Measurements from ENCODE around the gene PPP1R3F.

PPP1R3F gene

GRCh38 chrX:49250578-49250977 lies 19.0 kb upstream of the PPP1R3F start:
- Histone ChIP-seq H3K27ac (no peak overlapping the region), H3K27me3 (ENCODE audit: control insufficient read depth, insufficient read depth, low read length) (no peaks in the 10 kb centered on the region), H2AFZ (no peak overlapping the region), H3K79me2 (no peaks in the 10 kb centered on the region), H3K9me3 (ENCODE audit: control insufficient read depth, low read length) (no peaks in the 10 kb centered on the region), H3K4me2 (ENCODE audit: low read length) (no peak overlapping the region), H3K4me1 (no peaks in the 10 kb centered on the region), H3K36me3 (ENCODE audit: control insufficient read depth, insufficient read depth, low read length) (no peaks in the 10 kb centered on the region), H3K9ac (no peak overlapping the region), H3K4me3 (ENCODE audit: low read depth, low read length) (no peak overlapping the region)
- TF ChIP-seq, protein P1, sequence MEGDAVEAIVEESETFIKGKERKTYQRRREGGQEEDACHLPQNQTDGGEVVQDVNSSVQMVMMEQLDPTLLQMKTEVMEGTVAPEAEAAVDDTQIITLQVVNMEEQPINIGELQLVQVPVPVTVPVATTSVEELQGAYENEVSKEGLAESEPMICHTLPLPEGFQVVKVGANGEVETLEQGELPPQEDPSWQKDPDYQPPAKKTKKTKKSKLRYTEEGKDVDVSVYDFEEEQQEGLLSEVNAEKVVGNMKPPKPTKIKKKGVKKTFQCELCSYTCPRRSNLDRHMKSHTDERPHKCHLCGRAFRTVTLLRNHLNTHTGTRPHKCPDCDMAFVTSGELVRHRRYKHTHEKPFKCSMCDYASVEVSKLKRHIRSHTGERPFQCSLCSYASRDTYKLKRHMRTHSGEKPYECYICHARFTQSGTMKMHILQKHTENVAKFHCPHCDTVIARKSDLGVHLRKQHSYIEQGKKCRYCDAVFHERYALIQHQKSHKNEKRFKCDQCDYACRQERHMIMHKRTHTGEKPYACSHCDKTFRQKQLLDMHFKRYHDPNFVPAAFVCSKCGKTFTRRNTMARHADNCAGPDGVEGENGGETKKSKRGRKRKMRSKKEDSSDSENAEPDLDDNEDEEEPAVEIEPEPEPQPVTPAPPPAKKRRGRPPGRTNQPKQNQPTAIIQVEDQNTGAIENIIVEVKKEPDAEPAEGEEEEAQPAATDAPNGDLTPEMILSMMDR (IDR thresholded peaks at IDR 0.05): no peak

GRCh38 chrX:49251325-49251724 lies 18.3 kb upstream of the PPP1R3F start:
- Histone ChIP-seq H3K27me3 (ENCODE audit: control insufficient read depth, insufficient read depth, low read length) (no peaks in the 10 kb centered on the region), H3K4me2 (ENCODE audit: low read length) (no peak overlapping the region), H3K4me3 (ENCODE audit: low read depth, low read length) (no peak overlapping the region), H3K9me3 (ENCODE audit: control insufficient read depth, low read length) (no peaks in the 10 kb centered on the region), H3K27ac (no peak overlapping the region), H3K79me2 (no peaks in the 10 kb centered on the region), H3K4me1 (no peaks in the 10 kb centered on the region), H3K36me3 (ENCODE audit: control insufficient read depth, insufficient read depth, low read length) (no peaks in the 10 kb centered on the region), H2AFZ (no peak overlapping the region), H3K9ac (no peak overlapping the region)
- TF ChIP-seq, protein P1 (IDR thresholded peaks at IDR 0.05): no peak

GRCh38 chrX:49254639-49255038 lies 15.0 kb upstream of the PPP1R3F start:
- TF ChIP-seq, protein P1 (IDR thresholded peaks at IDR 0.05): no peak
- no peak overlapping the region for H3K9ac ChIP-seq
- H2AFZ ChIP-seq: no peak overlapping the region
- H3K27ac ChIP-seq: no peak overlapping the region
- no peaks in the 10 kb centered on the region for H3K36me3 ChIP-seq (ENCODE audit: control insufficient read depth, insufficient read depth, low read length)
- no peak overlapping the region for H3K4me3 ChIP-seq (ENCODE audit: low read depth, low read length)
- H3K4me2 ChIP-seq (ENCODE audit: low read length): no peak overlapping the region
- no peaks in the 10 kb centered on the region for H3K79me2 ChIP-seq
- no peaks in the 10 kb centered on the region for H3K27me3 ChIP-seq (ENCODE audit: control insufficient read depth, insufficient read depth, low read length)
- H3K4me1 ChIP-seq: no peaks in the 10 kb centered on the region
- H3K9me3 ChIP-seq (ENCODE audit: control insufficient read depth, low read length): no peaks in the 10 kb centered on the region

DNA sequence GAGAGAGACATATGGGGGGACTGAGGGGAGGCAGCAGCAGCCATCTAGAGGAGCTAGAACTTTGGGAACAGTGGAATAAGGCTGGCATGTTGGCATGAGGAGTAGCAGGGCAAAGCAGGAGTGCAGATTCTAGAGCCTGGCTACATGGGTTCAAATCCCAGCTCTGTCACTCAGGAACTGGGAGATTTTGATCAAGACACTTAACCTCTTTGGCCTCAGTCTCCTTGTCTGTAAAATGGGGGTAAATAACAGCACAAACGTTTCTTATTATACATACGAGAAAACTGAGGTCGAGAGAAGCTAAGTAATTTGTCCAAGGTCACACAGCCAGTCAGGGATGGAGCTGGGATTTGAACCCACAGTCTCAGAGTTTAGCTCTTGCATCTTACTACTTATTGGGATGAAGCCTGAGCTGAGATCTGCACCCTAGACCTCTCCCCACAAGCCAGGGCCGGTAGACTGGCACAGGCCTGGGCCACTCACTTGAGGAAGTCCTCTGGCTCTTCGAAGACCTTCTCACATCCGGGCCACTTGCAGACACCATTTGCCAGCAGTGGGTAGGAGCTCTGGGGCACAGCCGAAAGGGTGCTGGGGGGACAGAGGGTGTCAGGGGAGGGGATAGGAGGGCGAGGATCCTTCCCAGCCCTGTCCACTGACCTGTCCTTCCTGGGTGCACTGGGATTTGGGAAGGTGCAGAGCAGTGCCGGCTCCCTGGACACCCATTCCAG lies 13.2 kb upstream of the PPP1R3F start:
- TF ChIP-seq, protein P1 (IDR thresholded peaks at IDR 0.05): no peak
- H3K79me2 ChIP-seq: no peaks in the 10 kb centered on the region
- no peaks in the 10 kb centered on the region for H3K9me3 ChIP-seq (ENCODE audit: control insufficient read depth, low read length)
- no peak overlapping the region for H3K9ac ChIP-seq
- H3K27ac ChIP-seq: no peak overlapping the region
- no peak overlapping the region for H2AFZ ChIP-seq
- H3K4me3 ChIP-seq (ENCODE audit: low read depth, low read length): no peak overlapping the region
- no peaks in the 10 kb centered on the region for H3K27me3 ChIP-seq (ENCODE audit: control insufficient read depth, insufficient read depth, low read length)
- no peak overlapping the region for H3K4me2 ChIP-seq (ENCODE audit: low read length)
- H3K36me3 ChIP-seq (ENCODE audit: control insufficient read depth, insufficient read depth, low read length): no peaks in the 10 kb centered on the region
- H3K4me1 ChIP-seq: no peaks in the 10 kb centered on the region
